ENCODE measurements around the gene RNF19B.

The RNF19B gene

GRCh38 chr1:32944180-32944579, 20.4 kb downstream of the RNF19B start:
- DNase-seq: no peak
- H3K4me3 ChIP-seq (ENCODE audit: low read length): no peak overlapping the region
- H3F3A ChIP-seq (ENCODE audit: insufficient read depth, low read length): peaks cover 5% of the 10 kb centered on the region; the same call in 1 of the 2 replicates
- no peak overlapping the region for H2AFZ ChIP-seq (ENCODE audit: low read length)
- H3K4me2 ChIP-seq (ENCODE audit: low read depth, low read length): no peak overlapping the region
- H3K9me3 ChIP-seq (replicated peaks; ENCODE audit: insufficient read depth, low read length): no peaks in the 10 kb centered on the region
- no peaks in the 10 kb centered on the region for H3K27me3 ChIP-seq (replicated peaks; ENCODE audit: insufficient read depth, low read length)
- no peaks in the 10 kb centered on the region for H3K9me2 ChIP-seq (replicated peaks; ENCODE audit: insufficient read depth, low read length)
- H3K9ac ChIP-seq (ENCODE audit: low read length): no peak overlapping the region
- no peak overlapping the region for H3K27ac ChIP-seq (ENCODE audit: low read length)
- H3K4me1 ChIP-seq (ENCODE audit: low read length): peaks cover 35% of the 10 kb centered on the region
- no peaks in the 10 kb centered on the region for H3K79me2 ChIP-seq (ENCODE audit: low read length)
- H4K20me1 ChIP-seq (ENCODE audit: insufficient read depth, low read length): no peaks in the 10 kb centered on the region
- TF ChIP-seq EZH2 (optimal IDR thresholded peaks at IDR 0.05; ENCODE audit: low read depth, low read length) (no peak), CTCF (IDR thresholded peaks at IDR 0.05; ENCODE audit: low read length) (no peak), EZH2phosphoT487 (IDR thresholded peaks at IDR 0.05; ENCODE audit: low read length) (no peak)
- no peaks in the 10 kb centered on the region for H3K36me3 ChIP-seq (replicated peaks; ENCODE audit: insufficient read depth, low read length)

- H3K9me3 ChIP-seq (replicated peaks; ENCODE audit: insufficient read depth, low read length): no peaks in the 10 kb centered on the region
- no peaks in the 10 kb centered on the region for H4K20me1 ChIP-seq (ENCODE audit: insufficient read depth, low read length)
- H2AFZ ChIP-seq (ENCODE audit: low read length): no peak overlapping the region
- no peak overlapping the region for H3K9ac ChIP-seq (ENCODE audit: low read length)
- no peak overlapping the region for H3K4me3 ChIP-seq (ENCODE audit: low read length)
- no peaks in the 10 kb centered on the region; the same call in 1 of the 2 replicates for H3K36me3 ChIP-seq (replicated peaks; ENCODE audit: insufficient read depth, low read length)
- no peaks in the 10 kb centered on the region for H3K9me2 ChIP-seq (replicated peaks; ENCODE audit: insufficient read depth, low read length)
- H3K4me2 ChIP-seq (ENCODE audit: low read depth, low read length): no peak overlapping the region
- H3K27me3 ChIP-seq (replicated peaks; ENCODE audit: insufficient read depth, low read length): no peaks in the 10 kb centered on the region
- DNase-seq: no peak
- H3F3A ChIP-seq (ENCODE audit: insufficient read depth, low read length): no peaks in the 10 kb centered on the region
- H3K27ac ChIP-seq (ENCODE audit: low read length): no peak overlapping the region
- no peaks in the 10 kb centered on the region for H3K79me2 ChIP-seq (ENCODE audit: low read length)
- TF ChIP-seq CTCF (IDR thresholded peaks at IDR 0.05; ENCODE audit: low read length) (no peak), EZH2phosphoT487 (IDR thresholded peaks at IDR 0.05; ENCODE audit: low read length) (no peak), EZH2 (optimal IDR thresholded peaks at IDR 0.05; ENCODE audit: low read depth, low read length) (no peak)
- peaks cover 15% of the 10 kb centered on the region; the same call in 1 of the 2 replicates for H3K4me1 ChIP-seq (ENCODE audit: low read length)
Observed at GRCh38 chr1:32939655-32940371, 24.8 kb downstream of the RNF19B start.

GRCh38 chr1:32937061-32937460, 27.5 kb downstream of the RNF19B start:
- no peaks in the 10 kb centered on the region for H3K9me2 ChIP-seq (replicated peaks; ENCODE audit: insufficient read depth, low read length)
- H3K79me2 ChIP-seq (ENCODE audit: low read length): no peaks in the 10 kb centered on the region
- no peaks in the 10 kb centered on the region for H3F3A ChIP-seq (ENCODE audit: insufficient read depth, low read length)
- no peak for TF ChIP-seq EZH2phosphoT487 (IDR thresholded peaks at IDR 0.05; ENCODE audit: low read length)
- no peak for TF ChIP-seq CTCF (IDR thresholded peaks at IDR 0.05; ENCODE audit: low read length)
- no peak for TF ChIP-seq EZH2 (optimal IDR thresholded peaks at IDR 0.05; ENCODE audit: low read depth, low read length)
- H3K9ac ChIP-seq (ENCODE audit: low read length): no peak overlapping the region
- H3K4me3 ChIP-seq (ENCODE audit: low read length): no peak overlapping the region
- H4K20me1 ChIP-seq (ENCODE audit: insufficient read depth, low read length): no peaks in the 10 kb centered on the region
- no peak overlapping the region for H2AFZ ChIP-seq (ENCODE audit: low read length)
- H3K9me3 ChIP-seq (replicated peaks; ENCODE audit: insufficient read depth, low read length): no peaks in the 10 kb centered on the region
- H3K36me3 ChIP-seq (replicated peaks; ENCODE audit: insufficient read depth, low read length): no peaks in the 10 kb centered on the region; the same call in 1 of the 2 replicates
- no peak for DNase-seq
- peaks cover 15% of the 10 kb centered on the region; the same call in 1 of the 2 replicates for H3K4me1 ChIP-seq (ENCODE audit: low read length)
- H3K27me3 ChIP-seq (replicated peaks; ENCODE audit: insufficient read depth, low read length): no peaks in the 10 kb centered on the region
- no peak overlapping the region for H3K27ac ChIP-seq (ENCODE audit: low read length)
- no peak overlapping the region for H3K4me2 ChIP-seq (ENCODE audit: low read depth, low read length)

Data from MM.1S (cell line).